IgD-negative memory B cell (primary cell): ENCODE results near the gene VAV1. TPM values are rescaled to one million over a fixed set of nuclear protein-coding genes. Genes with fewer than 3 reads are reported as not detected.
"Not testable (repeated sequence)": the region's sequence is repeated elsewhere in the genome, so short reads cannot be mapped to it uniquely, and the experiment has no call there.

Source experiments
- H3K27ac Mint-ChIP-seq, 3 donors: one replicate each; pipeline ENCODE4 v1.8.0; 2020 to 2022; ENCODE audit warnings: mild to moderate bottlenecking in 3 of 3, mixed read lengths in 3 of 3, moderate library complexity in 1 of 3
- H3K27me3 Mint-ChIP-seq: one replicate; pipeline ENCODE4 v1.8.0; 2021; ENCODE audit warnings: mixed read lengths
- H3K36me3 Mint-ChIP-seq: one replicate; pipeline ENCODE4 v1.8.0; 2020; ENCODE audit warnings: mild to moderate bottlenecking, mixed read lengths
- H3K4me1 Mint-ChIP-seq, 3 donors: one replicate each; pipeline ENCODE4 v1.8.0; 2020 to 2022; ENCODE audit warnings: mixed read lengths in 3 of 3, mild to moderate bottlenecking in 1 of 3
- H3K4me3 Mint-ChIP-seq, 4 donors: one replicate each; pipeline ENCODE4 v1.8.0; 2020 to 2022; ENCODE audit warnings: mild to moderate bottlenecking in 4 of 4, mixed read lengths in 4 of 4, moderate library complexity in 3 of 4
- H3K9me3 Mint-ChIP-seq, 3 donors: one replicate each; pipeline ENCODE4 v1.8.0; 2020 to 2021; ENCODE audit warnings: mixed read lengths in 3 of 3, mild to moderate bottlenecking in 1 of 3
- polyA plus RNA-seq: library from polyadenylated mRNA; unstranded; fragments of 300-500 nt; fragmentation: Illumina TruSeq; gene quantifications from one replicate; pipeline ENCODE4 v1.2.3, GENCODE V29; 2021

VAV1 gene
- polyA plus RNA-seq, 1 donor from 2014 or later, result 47.5 TPM

- H3K36me3 Mint-ChIP-seq, result peaks cover 17% of the 10 kb centered on the region
- no peaks in the 10 kb centered on the region for H3K9me3 Mint-ChIP-seq
- no peaks in the 10 kb centered on the region for H3K27me3 Mint-ChIP-seq
- peak overlapping the region in 3 of 4 donors; percentile 55 to 85 (median 67) for H3K4me3 Mint-ChIP-seq
- H3K27ac Mint-ChIP-seq, result peak overlapping the region in 1 of 3 donors; percentile 46
- peaks cover 28 to 53% (median 43%) of the 10 kb centered on the region in 3 donors for H3K4me1 Mint-ChIP-seq
These were observed 5.9 kb downstream of the VAV1 start for GRCh38 chr19:6778386-6778785.

DNA sequence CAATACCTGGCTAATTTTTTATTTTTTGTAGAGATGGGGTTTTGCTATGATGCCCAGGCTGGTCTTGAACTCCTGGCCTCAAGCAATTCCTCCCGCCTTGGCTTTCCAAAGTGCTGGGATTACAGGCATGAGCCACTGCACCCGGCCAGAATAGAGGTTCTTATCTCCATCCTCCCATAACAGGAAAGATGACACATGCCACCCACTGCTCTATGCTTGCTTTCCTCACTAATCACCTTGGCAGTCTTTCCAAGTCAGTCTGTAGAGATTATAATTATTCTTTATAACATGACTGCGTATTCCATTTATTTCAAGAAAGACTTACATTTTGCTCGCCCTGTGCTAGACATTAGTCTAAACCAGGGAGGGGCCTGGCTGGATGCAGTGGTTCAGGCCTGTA is 6.7 kb downstream of the VAV1 start:
- Mint-ChIP-seq H3K27me3 (no peaks in the 10 kb centered on the region), H3K36me3 (peaks cover 14% of the 10 kb centered on the region), H3K4me1 (peaks cover 25 to 49% (median 40%) of the 10 kb centered on the region in 3 donors), H3K27ac (peak overlapping the region in 1 of 3 donors; percentile 90), H3K9me3 (no peaks in the 10 kb centered on the region), H3K4me3 (peak overlapping the region in 3 of 4 donors; percentile 6 to 41 (median 8))

DNA sequence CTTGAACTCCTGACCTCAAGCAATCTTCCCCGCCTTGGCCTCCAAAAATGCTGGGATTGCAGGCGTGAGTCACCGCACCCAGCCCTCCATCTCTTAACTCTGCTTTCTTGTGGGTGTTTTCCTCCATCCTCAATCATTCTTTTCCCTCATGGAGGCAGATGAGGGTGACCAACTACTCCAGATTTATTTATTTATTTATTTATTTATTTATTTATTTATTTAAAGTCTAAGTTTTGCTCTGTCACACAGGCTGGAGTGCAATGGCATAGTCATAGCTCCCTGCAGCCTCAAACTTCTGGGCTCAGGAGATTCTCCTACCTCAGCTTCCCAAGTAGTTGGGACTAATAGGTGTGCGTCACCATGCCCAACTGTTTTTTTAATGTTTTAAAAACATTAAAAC is 14.9 kb downstream of the VAV1 start:
- Mint-ChIP-seq H3K27ac (no peak overlapping the region), H3K36me3 (peaks cover 9% of the 10 kb centered on the region), H3K4me3 (no peak overlapping the region), H3K9me3 (no peaks in the 10 kb centered on the region), H3K27me3 (no peaks in the 10 kb centered on the region), H3K4me1 (peaks cover 25 to 35% (median 26%) of the 10 kb centered on the region in 3 donors)

- H3K36me3 Mint-ChIP-seq, result peaks cover 7% of the 10 kb centered on the region
- H3K27ac Mint-ChIP-seq, result peak overlapping the region in 1 of 3 donors; percentile 71
- no peaks in the 10 kb centered on the region for H3K9me3 Mint-ChIP-seq
- H3K4me3 Mint-ChIP-seq, result no peak overlapping the region
- peaks cover 24 to 38% (median 29%) of the 10 kb centered on the region in 3 donors for H3K4me1 Mint-ChIP-seq
- no peaks in the 10 kb centered on the region for H3K27me3 Mint-ChIP-seq
These were observed 16.4 kb downstream of the VAV1 start for GRCh38 chr19:6788896-6789295.

- peaks cover 27 to 36% (median 34%) of the 10 kb centered on the region in 3 donors for H3K4me1 Mint-ChIP-seq
- H3K36me3 Mint-ChIP-seq, result peaks cover 10% of the 10 kb centered on the region
- H3K9me3 Mint-ChIP-seq, result no peaks in the 10 kb centered on the region
- H3K27me3 Mint-ChIP-seq, result no peaks in the 10 kb centered on the region
- peak overlapping the region in 2 of 3 donors; percentile 32 to 59 for H3K27ac Mint-ChIP-seq
- H3K4me3 Mint-ChIP-seq, result no peak overlapping the region
These were observed 18.0 kb downstream of the VAV1 start for GRCh38 chr19:6790194-6791128.

DNA sequence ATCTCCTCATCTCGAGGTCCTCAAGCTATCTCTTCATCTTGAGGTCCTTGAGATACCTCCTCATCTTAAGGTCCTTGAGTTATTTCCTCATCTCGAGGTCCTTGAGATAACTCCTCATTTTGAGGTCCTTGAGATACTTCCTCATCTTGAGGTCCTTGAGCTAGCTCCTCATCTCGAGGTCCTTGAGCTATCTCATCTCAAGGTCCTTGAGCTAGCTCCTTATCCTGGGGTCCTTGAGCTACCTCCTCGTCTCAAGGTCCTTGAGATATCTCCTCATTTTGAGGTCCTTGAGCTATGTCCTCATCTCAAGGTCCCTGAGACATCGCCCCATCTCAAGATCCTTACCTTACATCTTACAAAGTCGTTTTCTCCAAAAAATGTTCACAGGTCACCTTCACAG is 18.7 kb downstream of the VAV1 start:
- no peaks in the 10 kb centered on the region for H3K27me3 Mint-ChIP-seq
- H3K9me3 Mint-ChIP-seq, result no peaks in the 10 kb centered on the region
- peak overlapping the region; percentile 5 to 91 (median 32) for H3K27ac Mint-ChIP-seq
- peaks cover 10% of the 10 kb centered on the region for H3K36me3 Mint-ChIP-seq
- no peak overlapping the region for H3K4me3 Mint-ChIP-seq
- peaks cover 30 to 38% (median 33%) of the 10 kb centered on the region in 3 donors for H3K4me1 Mint-ChIP-seq

DNA sequence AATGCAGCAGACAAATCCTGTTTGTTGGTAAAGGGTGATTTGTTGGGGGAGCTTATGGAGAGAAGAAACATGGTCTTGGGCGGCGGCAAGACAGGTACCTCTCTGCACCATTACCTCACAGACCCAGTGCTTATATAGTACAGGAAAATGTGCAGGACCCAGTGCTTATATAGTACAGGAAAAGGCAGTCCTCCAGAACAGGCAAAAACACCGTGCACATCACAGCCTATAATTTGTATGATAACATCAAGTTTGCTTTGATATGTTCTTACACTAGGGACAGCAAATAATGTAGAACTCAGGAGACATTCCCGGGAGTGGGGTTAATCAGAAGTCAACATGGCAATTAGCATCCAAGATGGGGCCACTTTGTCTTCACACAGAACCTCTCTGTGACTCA is 20.9 kb downstream of the VAV1 start:
- H3K36me3 Mint-ChIP-seq, result peaks cover 10% of the 10 kb centered on the region
- H3K4me1 Mint-ChIP-seq, result peaks cover 39 to 44% (median 40%) of the 10 kb centered on the region in 3 donors
- no peaks in the 10 kb centered on the region for H3K27me3 Mint-ChIP-seq
- H3K9me3 Mint-ChIP-seq, result no peaks in the 10 kb centered on the region
- H3K4me3 Mint-ChIP-seq, result no peak overlapping the region
- peak overlapping the region in 1 of 3 donors; percentile 9 for H3K27ac Mint-ChIP-seq

- H3K9me3 Mint-ChIP-seq, result no peaks in the 10 kb centered on the region
- no peak overlapping the region for H3K4me3 Mint-ChIP-seq
- H3K27me3 Mint-ChIP-seq, result no peaks in the 10 kb centered on the region
- H3K27ac Mint-ChIP-seq, result peak overlapping the region in 2 of 3 donors; percentile 17 to 27
- peaks cover 8% of the 10 kb centered on the region for H3K36me3 Mint-ChIP-seq
- peaks cover 35 to 41% (median 37%) of the 10 kb centered on the region in 3 donors for H3K4me1 Mint-ChIP-seq
These were observed 21.5 kb downstream of the VAV1 start for GRCh38 chr19:6793973-6794372.

GRCh38 chr19:6794686-6795431 is 22.4 kb downstream of the VAV1 start:
- Mint-ChIP-seq H3K27me3 (no peaks in the 10 kb centered on the region), H3K27ac (peak overlapping the region in 1 of 3 donors; percentile 88), H3K4me1 (peaks cover 39 to 47% (median 43%) of the 10 kb centered on the region in 3 donors), H3K36me3 (peaks cover 8% of the 10 kb centered on the region), H3K9me3 (no peaks in the 10 kb centered on the region), H3K4me3 (peak overlapping the region in 1 of 4 donors; percentile 29)

DNA sequence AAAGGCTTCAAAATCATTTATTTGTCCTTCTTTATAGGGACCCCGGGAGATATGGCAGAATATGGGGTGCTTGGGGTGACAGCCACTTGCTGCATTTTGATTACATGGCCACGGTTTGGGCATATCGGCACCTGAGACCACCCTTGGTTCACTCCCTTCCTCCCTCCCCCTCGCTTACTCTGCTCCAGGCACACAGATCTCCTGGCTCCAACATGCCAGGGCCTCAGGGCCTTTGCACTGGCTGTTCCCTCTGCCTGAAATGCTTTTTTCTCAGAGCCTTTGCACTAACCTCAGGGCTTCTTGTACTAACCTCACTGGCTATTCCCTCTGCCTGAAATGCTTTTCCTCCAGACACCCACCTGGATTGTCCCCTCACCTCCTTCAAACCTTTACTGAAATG is 23.8 kb downstream of the VAV1 start:
- peaks cover 49 to 58% (median 49%) of the 10 kb centered on the region in 3 donors for H3K4me1 Mint-ChIP-seq
- peak overlapping the region in 2 of 3 donors; percentile 68 to 86 for H3K27ac Mint-ChIP-seq
- H3K27me3 Mint-ChIP-seq, result peaks cover 2% of the 10 kb centered on the region
- no peaks in the 10 kb centered on the region for H3K9me3 Mint-ChIP-seq
- no peak overlapping the region for H3K4me3 Mint-ChIP-seq
- peaks cover 8% of the 10 kb centered on the region for H3K36me3 Mint-ChIP-seq

GRCh38 chr19:6797646-6798045 is 25.1 kb downstream of the VAV1 start:
- Mint-ChIP-seq H3K9me3 (no peaks in the 10 kb centered on the region), H3K4me3 (no peak overlapping the region), H3K36me3 (peaks cover 5% of the 10 kb centered on the region), H3K27ac (peak overlapping the region in 2 of 3 donors; percentile 39 to 68), H3K4me1 (peaks cover 45 to 54% (median 46%) of the 10 kb centered on the region in 3 donors), H3K27me3 (peaks cover 2% of the 10 kb centered on the region)

GRCh38 chr19:6800160-6800790 is 27.8 kb downstream of the VAV1 start:
- Mint-ChIP-seq H3K27ac (peak overlapping the region; percentile 95 to 98 (median 98)), H3K4me1 (peaks cover 46 to 59% (median 57%) of the 10 kb centered on the region in 3 donors), H3K4me3 (peak overlapping the region; percentile 87 to 94 (median 92))
- H3K36me3 Mint-ChIP-seq, H3K9me3 Mint-ChIP-seq, H3K27me3 Mint-ChIP-seq: not testable (repeated sequence)

GRCh38 chr19:6800991-6801484 is 28.5 kb downstream of the VAV1 start:
- H3K9me3 Mint-ChIP-seq, result no peaks in the 10 kb centered on the region
- peaks cover 2% of the 10 kb centered on the region for H3K36me3 Mint-ChIP-seq
- peaks cover 43 to 56% (median 53%) of the 10 kb centered on the region in 3 donors for H3K4me1 Mint-ChIP-seq
- H3K27ac Mint-ChIP-seq, result peak overlapping the region; percentile 95 to 98 (median 98)
- peak overlapping the region; percentile 87 to 94 (median 92) for H3K4me3 Mint-ChIP-seq
- H3K27me3 Mint-ChIP-seq, result peaks cover 2% of the 10 kb centered on the region

- peak overlapping the region; percentile 95 to 98 (median 98) for H3K27ac Mint-ChIP-seq
- H3K4me3 Mint-ChIP-seq, result peak overlapping the region; percentile 87 to 94 (median 92)
- H3K9me3 Mint-ChIP-seq, result no peaks in the 10 kb centered on the region
- no peaks in the 10 kb centered on the region for H3K36me3 Mint-ChIP-seq
- H3K27me3 Mint-ChIP-seq, result peaks cover 2% of the 10 kb centered on the region
- peaks cover 42 to 54% (median 53%) of the 10 kb centered on the region in 3 donors for H3K4me1 Mint-ChIP-seq
These were observed 29.1 kb downstream of the VAV1 start for GRCh38 chr19:6801485-6802086.
